Thoracic aorta (tissue), 2 donors: ENCODE data around the gene CDK6. TPM values are rescaled to one million over a fixed set of nuclear protein-coding genes. Genes with fewer than 3 reads are reported as not detected.

ENCODE experiments used
- ATAC-seq: fragments of 150-250 bp; one replicate; pipeline ENCODE4 v1.8.0; 2017; ENCODE audit warnings: low read depth; ENCODE audit not compliant: insufficient number of reproducible peaks, low FRiP score
- DNase-seq: peaks from one replicate; pipeline ENCODE4 v3.0.0-alpha.2; 2020; ENCODE audit warnings: low spot score
- H3K27ac ChIP-seq, 2 donors: fragments of 200-600 bp; sonication (generic); 1 replicate in 1 of 2; 2 replicates in 1 of 2; pipeline ENCODE4 v1.5.1; 2016; ENCODE audit warnings: mild to moderate bottlenecking in 2 of 2, moderate library complexity in 2 of 2
- H3K27me3 ChIP-seq: fragments of 200-600 bp; sonication (generic); replicated peaks from 2 replicates; pipeline ENCODE4 v1.6.0; 2016; ENCODE audit warnings: mild to moderate bottlenecking; ENCODE audit not compliant: insufficient read depth
- H3K36me3 ChIP-seq: fragments of 200-600 bp; sonication (generic); one replicate; pipeline ENCODE4 v1.5.1; 2016
- H3K4me1 ChIP-seq, 2 donors: fragments of 200-600 bp; sonication (generic); 1 replicate in 1 of 2; 2 replicates in 1 of 2; pipeline versions ENCODE4 v1.5.1 to v1.6.0; 2016; ENCODE audit warnings: low read depth in 2 of 2, mild to moderate bottlenecking in 1 of 2; ENCODE audit not compliant: control insufficient read depth in 1 of 2
- H3K4me3 ChIP-seq: fragments of 200-600 bp; sonication (generic); 2 replicates; pipeline ENCODE4 v1.5.1; 2016; ENCODE audit warnings: mild to moderate bottlenecking
- H3K9me3 ChIP-seq: fragments of 200-600 bp; sonication (generic); 2 replicates; pipeline ENCODE4 v1.5.1; 2016
- total RNA-seq, 2 donors: library from RNA; depleted of rRNA; stranded (reverse); fragments of >200 nt; gene quantifications; one replicate each; pipeline versions ENCODE4 v1.1.0 to v1.2.3, GENCODE V29; 2016
- TF ChIP-seq, protein P1 (sequence below): fragments of 200-600 bp; sonication (generic); IDR thresholded peaks from one replicate; pipeline ENCODE4 v1.5.1; 2019; ENCODE audit warnings: antibody characterized with exemption

The CDK6 gene
- total RNA-seq, 2 donors from 2014 or later, result 25.5 to 31.8 TPM

DNA sequence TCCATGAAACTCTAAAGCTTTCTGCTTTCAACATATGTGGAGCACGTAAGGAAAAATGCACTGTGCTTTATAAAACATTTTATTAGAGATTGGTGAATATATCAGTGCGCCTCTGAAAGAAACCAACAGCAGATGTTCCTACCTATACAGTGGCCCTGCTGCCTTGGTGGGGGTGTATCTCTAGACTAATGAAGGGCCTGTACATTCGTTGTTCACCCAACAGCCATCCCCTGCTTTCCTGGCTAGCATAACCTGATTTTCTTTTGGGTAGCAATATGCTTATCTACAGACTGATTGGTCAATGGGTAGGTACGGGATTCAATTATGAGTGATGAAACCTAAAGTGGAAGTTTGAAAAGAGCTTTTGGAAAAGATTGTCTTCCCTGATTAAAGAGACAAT is 126.5 kb downstream of the CDK6 start:
- no peak overlapping the region for H3K4me3 ChIP-seq
- no peaks in the 10 kb centered on the region for H3K9me3 ChIP-seq
- no peaks in the 10 kb centered on the region for H3K27me3 ChIP-seq
- H3K36me3 ChIP-seq, result peaks cover 3% of the 10 kb centered on the region
- DNase-seq (no peak), ATAC-seq (no peak)
- H3K27ac ChIP-seq, result no peak overlapping the region
- TF ChIP-seq, protein P1, sequence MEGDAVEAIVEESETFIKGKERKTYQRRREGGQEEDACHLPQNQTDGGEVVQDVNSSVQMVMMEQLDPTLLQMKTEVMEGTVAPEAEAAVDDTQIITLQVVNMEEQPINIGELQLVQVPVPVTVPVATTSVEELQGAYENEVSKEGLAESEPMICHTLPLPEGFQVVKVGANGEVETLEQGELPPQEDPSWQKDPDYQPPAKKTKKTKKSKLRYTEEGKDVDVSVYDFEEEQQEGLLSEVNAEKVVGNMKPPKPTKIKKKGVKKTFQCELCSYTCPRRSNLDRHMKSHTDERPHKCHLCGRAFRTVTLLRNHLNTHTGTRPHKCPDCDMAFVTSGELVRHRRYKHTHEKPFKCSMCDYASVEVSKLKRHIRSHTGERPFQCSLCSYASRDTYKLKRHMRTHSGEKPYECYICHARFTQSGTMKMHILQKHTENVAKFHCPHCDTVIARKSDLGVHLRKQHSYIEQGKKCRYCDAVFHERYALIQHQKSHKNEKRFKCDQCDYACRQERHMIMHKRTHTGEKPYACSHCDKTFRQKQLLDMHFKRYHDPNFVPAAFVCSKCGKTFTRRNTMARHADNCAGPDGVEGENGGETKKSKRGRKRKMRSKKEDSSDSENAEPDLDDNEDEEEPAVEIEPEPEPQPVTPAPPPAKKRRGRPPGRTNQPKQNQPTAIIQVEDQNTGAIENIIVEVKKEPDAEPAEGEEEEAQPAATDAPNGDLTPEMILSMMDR, result no peak
- peaks cover 6 to 14% of the 10 kb centered on the region in 2 donors for H3K4me1 ChIP-seq

DNA sequence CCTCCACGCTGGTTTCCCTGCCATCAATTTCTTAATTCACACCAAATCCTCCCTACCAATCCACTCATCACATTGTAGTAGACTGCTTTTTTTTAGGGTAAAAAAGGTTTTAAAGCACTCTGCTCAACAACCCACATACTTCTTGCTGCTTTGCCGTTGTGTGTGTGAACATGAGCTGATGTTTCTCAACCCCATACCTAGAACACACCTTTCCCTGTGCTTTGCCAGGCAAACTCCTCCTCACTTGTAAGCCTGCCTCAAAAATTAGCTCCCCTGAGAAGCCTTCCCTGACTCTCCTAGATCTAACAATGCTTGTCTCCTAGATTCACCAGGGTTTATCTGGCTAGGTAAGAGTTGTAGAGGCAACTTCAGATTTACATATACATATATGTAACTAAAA is 127.2 kb downstream of the CDK6 start:
- Histone ChIP-seq H3K4me3 (no peak overlapping the region), H3K9me3 (no peaks in the 10 kb centered on the region), H3K27ac (no peak overlapping the region), H3K36me3 (peaks cover 3% of the 10 kb centered on the region), H3K4me1 (peaks cover 3 to 6% of the 10 kb centered on the region in 2 donors), H3K27me3 (no peaks in the 10 kb centered on the region)
- TF ChIP-seq, protein P1, result no peak
- ATAC-seq (no peak), DNase-seq (no peak)

DNA sequence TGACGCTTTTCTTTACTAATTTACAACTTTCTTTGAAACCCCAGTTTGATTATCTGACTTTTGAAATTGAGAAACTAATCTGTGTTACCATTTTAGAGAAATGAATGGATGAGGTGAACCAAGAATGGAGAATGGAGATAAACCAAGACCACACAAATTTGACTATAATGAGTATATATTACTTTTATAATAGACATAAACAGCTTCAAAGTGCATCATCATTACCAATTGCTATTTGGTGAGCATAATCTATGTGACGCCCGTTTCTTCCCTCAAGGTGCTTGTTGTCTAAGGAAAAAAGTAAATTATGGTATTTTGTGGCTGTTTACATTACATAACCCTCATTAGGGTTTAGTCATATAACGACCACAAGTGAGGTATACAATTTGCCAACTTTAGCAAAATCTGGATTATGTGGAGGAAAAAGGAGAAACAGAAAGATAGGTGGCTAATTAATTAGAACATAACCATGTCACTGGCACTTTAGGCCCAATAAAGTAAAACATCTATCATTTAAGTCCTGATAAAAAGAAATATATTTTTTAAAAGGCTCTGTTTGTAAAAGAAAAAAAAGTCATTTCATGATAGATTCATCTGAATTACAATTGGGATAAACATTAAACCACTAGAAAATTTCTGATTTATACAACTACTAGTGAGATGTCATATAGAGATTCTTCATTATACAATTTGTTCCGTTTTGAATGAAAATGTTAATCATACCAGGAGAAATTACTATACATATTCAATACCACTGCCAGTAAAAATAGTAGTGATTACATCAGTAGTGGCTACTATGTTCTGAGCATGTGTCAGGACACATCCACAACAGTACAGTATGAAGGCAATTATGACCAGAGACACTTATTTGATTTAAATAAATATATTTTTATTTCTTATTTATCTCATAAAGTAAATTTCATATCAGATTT is 128.0 kb downstream of the CDK6 start:
- TF ChIP-seq, protein P1, result no peak
- Histone ChIP-seq H3K36me3 (peaks cover 3% of the 10 kb centered on the region), H3K9me3 (no peaks in the 10 kb centered on the region), H3K4me3 (no peak overlapping the region), H3K27ac (no peak overlapping the region), H3K4me1 (no peaks in the 10 kb centered on the region), H3K27me3 (no peaks in the 10 kb centered on the region)
- ATAC-seq, result no peak
- DNase-seq, result no peak

DNA sequence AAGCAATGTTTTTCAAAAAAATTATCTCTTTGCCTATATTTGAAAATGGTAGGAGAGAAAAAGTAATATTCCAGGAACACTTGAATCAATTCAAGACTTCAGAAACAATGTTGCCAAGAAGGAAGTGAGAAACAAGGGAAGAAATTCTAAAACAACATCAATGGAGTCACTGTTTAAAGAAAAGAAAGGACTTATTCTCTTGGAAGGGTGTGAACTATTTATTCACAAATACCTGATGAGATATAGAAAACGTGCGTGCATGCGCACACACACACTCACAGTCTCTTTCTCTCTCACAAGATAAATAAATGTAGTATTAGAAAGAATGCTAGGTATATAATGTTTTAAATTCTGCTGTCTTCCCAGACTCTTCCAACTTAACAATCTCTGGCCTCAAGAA is 128.9 kb downstream of the CDK6 start:
- TF ChIP-seq, protein P1, result no peak
- H3K4me3 ChIP-seq, result no peak overlapping the region
- DNase-seq (no peak), ATAC-seq (no peak)
- H3K4me1 ChIP-seq, result no peaks in the 10 kb centered on the region
- no peaks in the 10 kb centered on the region for H3K9me3 ChIP-seq
- H3K36me3 ChIP-seq, result peaks cover 3% of the 10 kb centered on the region
- no peak overlapping the region for H3K27ac ChIP-seq
- H3K27me3 ChIP-seq, result no peaks in the 10 kb centered on the region

DNA sequence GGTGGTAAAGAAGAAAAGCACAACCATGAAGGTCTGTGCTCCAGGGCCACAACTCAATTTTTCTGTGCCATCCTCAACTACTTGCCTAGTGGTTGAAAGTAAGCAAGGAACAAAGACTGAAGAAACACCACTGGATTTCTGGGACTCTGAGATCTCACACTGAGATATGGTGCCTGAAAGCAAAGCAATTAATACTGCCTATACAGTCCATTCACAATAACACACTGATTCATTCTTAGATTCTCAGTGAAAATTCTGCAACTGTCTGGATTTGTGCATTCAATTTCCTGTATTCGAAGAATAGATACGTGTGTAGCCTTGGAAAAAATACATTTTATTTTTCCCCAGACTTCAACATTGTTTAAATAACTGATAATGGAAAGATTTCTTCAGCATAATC is 129.8 kb downstream of the CDK6 start:
- Histone ChIP-seq H3K36me3 (peaks cover 3% of the 10 kb centered on the region), H3K27ac (no peak overlapping the region), H3K9me3 (no peaks in the 10 kb centered on the region), H3K4me1 (no peaks in the 10 kb centered on the region), H3K27me3 (no peaks in the 10 kb centered on the region), H3K4me3 (no peak overlapping the region)
- no peak for ATAC-seq
- TF ChIP-seq, protein P1, result no peak
- DNase-seq, result no peak
